Hepatocyte (in vitro differentiated cells): ENCODE results near the gene PLOD2.

Experiments
- CTCF ChIP-seq: fragments of 200-600 bp; sonication (generic); IDR thresholded peaks from 2 replicates; pipeline ENCODE4 v1.5.1; 2016; ENCODE audit warnings: antibody characterized with exemption, mild to moderate bottlenecking; ENCODE audit not compliant: poor library complexity
- EZH2 ChIP-seq: fragments of 200-600 bp; sonication (generic); IDR thresholded peaks from 2 replicates; pipeline ENCODE4 v1.6.1; 2016; ENCODE audit warnings: antibody characterized with exemption, mild to moderate bottlenecking, borderline replicate concordance

GRCh38 chr3:146209371-146209770 lies 48.4 kb upstream of the PLOD2 start:
- TF ChIP-seq EZH2 (no peak), CTCF (no peak)
